PC-3 (cell line): ENCODE results near the gene CNTN1.

Source experiments
- EZH2 ChIP-seq: fragments of 300-600 bp; sonication (generic); IDR thresholded peaks from one replicate; pipeline ENCODE4 v1.6.1; 2017; ENCODE audit warnings: antibody characterized with exemption, mild to moderate bottlenecking, low read length; ENCODE audit not compliant: unreplicated experiment
- EZH2phosphoT487 ChIP-seq: fragments of 300-600 bp; sonication (generic); IDR thresholded peaks from 2 replicates; pipeline ENCODE4 v1.6.1; 2018; ENCODE audit warnings: mild to moderate bottlenecking, antibody characterized with exemption, low read length, borderline replicate concordance
- TF ChIP-seq, protein P1 (sequence below): fragments of 300-600 bp; sonication (generic); conservative IDR thresholded peaks from 2 replicates; pipeline ENCODE4 v1.5.1; 2017; ENCODE audit warnings: antibody characterized with exemption, low read depth, mild to moderate bottlenecking, low read length

DNA sequence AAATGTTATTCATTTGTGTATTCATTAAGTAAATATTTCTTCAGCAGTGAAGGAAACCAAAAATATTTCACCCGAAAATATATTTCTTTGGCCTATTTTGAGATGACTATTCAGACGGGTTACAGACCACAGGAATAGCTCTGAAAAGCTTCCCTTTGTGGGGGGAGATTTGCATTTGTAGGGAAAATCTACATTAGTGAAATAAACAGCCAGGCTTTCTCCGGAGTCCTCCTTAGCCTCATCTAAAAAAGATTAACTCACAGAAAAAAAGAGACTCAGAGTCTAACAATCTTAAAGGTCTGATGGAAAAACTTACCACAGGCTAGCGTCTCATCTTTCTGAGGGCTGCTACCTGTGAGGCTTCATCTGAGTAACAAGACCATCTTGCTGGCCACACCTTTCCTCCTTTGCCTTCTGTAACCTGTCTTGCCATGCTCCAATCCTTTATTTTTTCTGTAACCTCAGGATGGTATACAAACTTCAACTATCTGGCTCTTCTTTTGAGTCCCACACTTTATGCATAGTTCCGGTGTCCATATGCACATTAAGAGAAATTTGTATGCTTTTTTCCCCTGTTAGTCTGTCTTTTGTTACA is 100.7 kb downstream of the CNTN1 start:
- TF ChIP-seq, protein P1, sequence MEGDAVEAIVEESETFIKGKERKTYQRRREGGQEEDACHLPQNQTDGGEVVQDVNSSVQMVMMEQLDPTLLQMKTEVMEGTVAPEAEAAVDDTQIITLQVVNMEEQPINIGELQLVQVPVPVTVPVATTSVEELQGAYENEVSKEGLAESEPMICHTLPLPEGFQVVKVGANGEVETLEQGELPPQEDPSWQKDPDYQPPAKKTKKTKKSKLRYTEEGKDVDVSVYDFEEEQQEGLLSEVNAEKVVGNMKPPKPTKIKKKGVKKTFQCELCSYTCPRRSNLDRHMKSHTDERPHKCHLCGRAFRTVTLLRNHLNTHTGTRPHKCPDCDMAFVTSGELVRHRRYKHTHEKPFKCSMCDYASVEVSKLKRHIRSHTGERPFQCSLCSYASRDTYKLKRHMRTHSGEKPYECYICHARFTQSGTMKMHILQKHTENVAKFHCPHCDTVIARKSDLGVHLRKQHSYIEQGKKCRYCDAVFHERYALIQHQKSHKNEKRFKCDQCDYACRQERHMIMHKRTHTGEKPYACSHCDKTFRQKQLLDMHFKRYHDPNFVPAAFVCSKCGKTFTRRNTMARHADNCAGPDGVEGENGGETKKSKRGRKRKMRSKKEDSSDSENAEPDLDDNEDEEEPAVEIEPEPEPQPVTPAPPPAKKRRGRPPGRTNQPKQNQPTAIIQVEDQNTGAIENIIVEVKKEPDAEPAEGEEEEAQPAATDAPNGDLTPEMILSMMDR = no peak
- TF ChIP-seq EZH2phosphoT487 (no peak), EZH2 (no peak)
